Umbilical cord (tissue), 2 donors: ENCODE data around the gene STXBP2. TPM values are rescaled to one million over a fixed set of nuclear protein-coding genes. Genes with fewer than 3 reads are reported as not detected.
A peak's percentile ranks its signal among the peaks of the same experiment; 100 is the strongest.

ENCODE experiments used
- DNase-seq: peaks from one replicate; pipeline ENCODE4 v3.0.0-alpha.2; 2015; ENCODE audit warnings: low spot score
- total RNA-seq: library from RNA; depleted of rRNA; stranded (reverse); fragments of >200 nt; gene quantifications from one replicate; pipeline ENCODE4 v1.2.3, GENCODE V29; 2014; ENCODE audit warnings: low replicate concordance; ENCODE audit not compliant: insufficient read depth

The STXBP2 gene
- total RNA-seq, result 8.4 TPM

DNA sequence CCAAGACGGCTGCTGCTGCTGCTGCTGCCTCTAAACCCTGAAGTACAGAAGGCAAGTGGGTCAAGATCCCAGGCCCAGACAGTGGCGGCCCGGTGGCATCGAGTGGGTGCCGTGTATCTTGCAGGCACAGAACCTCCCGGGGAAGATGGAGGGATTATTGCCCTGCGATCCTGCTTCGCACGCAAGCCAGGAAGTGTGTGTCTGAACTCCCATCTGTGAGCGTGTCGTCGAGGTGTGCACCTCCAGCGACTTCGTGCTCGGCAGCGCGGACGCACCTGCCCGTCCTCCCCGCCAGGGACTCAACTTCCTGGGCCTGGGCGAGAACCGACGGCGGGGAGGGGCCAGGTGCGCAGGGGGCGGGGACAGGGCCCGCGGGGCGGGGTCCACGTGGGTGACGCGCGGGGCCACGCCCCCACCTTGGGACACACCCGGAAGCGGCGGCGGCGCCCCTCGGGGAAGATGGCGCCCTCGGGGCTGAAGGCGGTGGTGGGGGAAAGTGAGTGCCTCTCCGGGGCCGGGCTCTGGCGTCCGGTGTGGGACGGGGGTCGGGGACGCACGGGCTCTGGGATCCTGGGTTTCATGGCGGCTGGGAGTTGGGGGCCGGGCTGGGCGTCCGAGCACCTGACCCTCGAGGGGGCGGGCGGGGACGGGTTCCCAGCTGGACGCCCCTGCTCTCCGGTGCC is at the start of gene STXBP2:
Gene STXBP2, plus strand, starts transcription at position 420 of the 683 bp plus-strand sequence. Its CDS starts 40 bp downstream, at position 460.
- peak; percentile 34 for DNase-seq

DNA sequence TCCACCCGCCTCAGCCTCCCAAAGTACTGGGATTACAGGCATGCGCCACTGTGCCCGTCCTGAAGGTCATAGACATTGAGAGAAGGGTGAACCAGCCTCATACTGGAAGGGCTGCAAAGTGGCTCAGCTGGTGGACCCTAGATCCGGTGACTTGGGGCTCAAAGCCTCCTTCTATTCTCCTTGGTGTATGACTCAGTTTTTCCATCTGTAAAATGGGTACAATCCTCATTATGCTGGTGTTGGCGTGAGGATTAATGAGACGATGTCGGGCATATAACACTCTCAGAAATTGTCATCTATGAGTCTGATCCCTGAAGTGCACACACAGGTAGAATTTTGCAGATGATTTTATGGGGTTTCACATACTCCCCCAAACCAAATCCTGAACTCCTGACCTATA is 47.1 kb upstream of the STXBP2 start:
- DNase-seq, result no peak

DNA sequence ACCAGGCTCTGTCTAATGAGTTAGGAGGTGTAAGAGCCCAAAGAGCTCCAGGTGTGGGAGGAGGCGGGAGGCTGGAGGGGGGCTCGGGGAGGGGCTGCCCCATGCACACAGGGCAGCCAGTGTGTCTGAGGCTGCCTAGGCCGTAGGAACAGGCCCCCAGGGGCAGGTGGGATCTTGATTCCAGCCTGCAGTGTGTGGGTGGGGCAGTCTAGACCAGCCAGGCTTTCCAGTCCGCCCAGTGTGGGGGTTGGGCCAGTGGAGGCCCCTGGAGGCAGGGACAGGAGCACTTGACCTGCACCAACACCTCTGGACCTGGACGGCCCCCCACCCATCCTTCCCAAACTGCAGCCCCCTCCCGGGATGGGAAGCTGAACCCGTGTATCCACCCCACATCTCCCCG is 46.7 kb upstream of the STXBP2 start:
- DNase-seq, result peak; percentile 22

DNA sequence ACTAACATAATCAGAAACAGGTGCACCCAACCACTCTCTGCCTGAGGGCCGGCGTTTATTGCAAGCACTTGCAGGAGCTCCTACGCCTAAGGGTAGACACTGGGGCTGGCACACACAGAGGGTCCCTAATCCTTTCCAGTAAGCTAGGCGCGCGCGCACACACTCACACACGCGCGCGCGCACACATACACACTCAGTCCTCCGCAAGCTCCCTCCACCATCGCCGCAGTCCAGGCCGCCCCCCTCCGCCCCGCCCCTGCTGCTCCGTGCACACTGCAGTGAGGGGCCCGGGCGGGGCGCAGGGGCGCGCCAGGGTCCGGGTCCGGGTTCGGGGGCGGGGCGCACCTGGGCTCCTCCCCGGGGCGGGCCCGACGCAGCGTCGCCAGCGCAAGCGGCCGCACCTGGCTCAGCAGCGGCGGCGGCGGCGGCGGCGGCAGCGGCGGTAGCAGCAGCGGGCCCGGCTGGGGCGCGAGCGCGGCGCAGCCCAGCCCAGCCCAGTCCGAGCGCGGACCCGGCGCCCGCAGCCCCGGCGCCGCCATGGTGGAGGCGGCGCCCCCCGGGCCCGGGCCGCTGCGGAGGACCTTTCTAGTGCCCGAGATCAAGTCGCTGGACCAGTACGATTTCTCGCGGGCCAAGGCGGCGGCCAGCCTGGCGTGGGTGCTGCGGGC is 41.3 kb upstream of the STXBP2 start, which contains the start of gene CAMSAP3:
Gene CAMSAP3, plus strand, starts transcription at position 398 of the 668 bp plus-strand sequence. Its CDS starts 140 bp downstream, at position 538.
- DNase-seq, result peak; percentile 24

DNA sequence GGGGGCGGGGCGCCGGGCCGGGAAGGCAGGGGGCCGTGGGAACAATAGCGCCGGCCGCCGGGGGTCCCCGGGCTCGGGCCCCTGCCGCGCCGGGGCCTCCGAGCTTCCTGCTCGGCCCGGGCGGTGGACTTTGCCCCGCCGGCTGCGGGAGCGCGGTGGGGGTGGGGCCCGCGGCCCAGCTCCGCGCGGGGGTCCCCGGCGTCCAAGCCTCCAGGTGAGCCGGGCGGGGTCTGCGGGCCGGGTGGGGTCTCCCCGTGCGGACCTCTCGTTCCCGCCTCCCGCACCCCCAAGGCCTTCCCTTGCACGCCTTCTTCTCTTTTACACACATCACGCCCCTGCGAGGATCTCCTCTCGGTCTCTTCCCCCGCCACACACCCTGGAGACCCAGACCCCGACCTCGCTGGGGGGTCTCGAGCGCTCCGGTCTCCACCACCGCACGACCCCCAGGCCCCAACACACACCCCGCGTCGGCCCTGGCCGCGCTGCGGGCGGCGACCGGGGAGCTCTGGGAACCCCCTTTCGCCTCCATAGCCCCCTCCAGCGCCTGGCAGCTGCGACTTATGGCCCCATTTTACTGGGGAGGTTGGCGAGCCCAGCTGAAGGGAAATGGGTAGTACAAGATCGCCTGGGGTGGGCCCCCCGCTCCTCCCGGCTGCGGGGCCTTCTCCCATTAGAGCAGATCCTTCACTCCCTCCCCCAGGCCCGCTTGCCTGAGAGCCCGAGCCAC is 40.5 kb upstream of the STXBP2 start:
- DNase-seq, result no peak

DNA sequence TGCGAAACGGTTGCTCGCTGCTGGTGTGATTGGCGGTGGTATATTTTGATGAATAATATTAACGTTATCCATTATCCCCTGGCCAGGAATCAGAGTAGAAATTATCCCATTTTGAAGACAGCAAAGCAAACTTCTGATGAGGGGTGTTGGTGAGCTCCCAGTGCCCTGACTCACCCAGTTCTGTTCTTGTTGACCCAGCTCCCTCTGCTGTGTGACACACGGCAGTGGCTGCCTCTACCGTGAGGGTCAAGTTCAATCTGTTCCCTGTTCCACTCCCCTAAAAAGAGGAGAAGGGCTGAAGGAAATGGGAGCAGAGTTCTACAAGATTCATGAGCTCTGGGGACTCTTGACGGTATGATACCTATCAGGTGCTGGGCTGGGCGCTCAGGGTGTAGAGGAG is 39.2 kb upstream of the STXBP2 start:
- DNase-seq, result no peak

DNA sequence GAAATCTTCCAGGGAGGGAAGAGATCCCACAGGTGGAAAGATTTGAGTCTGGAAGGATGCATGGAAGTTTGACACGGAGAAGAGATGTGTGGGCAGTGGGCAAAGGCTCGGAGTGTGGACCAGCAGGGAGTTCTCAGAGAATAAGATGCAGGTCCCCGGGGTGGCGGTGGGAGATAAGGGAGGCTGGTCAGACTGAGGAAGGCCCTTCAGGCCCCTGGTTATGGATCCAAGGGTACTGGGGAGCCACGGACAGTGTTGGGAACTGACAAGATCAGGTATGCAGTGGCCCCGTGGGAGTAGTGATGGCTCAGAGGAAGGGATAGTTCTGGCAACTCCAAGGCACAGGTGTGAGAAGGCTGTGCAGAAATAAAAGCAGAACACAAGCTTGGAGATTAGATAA is 38.7 kb upstream of the STXBP2 start:
- DNase-seq, result no peak

DNA sequence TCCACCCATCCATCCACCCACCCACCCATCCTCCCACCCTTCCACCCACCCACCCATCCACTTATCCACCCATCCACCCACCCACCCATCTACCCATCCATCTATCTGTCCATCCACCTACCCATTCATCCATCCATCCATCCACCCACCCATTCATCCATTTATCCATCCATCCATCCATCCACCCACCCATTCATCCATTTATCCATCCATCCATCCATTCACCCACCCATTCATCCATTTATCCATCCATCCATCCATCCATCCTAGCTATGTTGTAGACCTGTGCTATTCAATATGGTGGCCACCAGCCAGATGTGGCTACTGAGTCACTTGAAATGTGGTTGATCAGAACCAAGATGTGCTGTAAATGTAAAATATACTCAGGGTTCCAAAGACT is 36.2 kb upstream of the STXBP2 start:
- no peak for DNase-seq

DNA sequence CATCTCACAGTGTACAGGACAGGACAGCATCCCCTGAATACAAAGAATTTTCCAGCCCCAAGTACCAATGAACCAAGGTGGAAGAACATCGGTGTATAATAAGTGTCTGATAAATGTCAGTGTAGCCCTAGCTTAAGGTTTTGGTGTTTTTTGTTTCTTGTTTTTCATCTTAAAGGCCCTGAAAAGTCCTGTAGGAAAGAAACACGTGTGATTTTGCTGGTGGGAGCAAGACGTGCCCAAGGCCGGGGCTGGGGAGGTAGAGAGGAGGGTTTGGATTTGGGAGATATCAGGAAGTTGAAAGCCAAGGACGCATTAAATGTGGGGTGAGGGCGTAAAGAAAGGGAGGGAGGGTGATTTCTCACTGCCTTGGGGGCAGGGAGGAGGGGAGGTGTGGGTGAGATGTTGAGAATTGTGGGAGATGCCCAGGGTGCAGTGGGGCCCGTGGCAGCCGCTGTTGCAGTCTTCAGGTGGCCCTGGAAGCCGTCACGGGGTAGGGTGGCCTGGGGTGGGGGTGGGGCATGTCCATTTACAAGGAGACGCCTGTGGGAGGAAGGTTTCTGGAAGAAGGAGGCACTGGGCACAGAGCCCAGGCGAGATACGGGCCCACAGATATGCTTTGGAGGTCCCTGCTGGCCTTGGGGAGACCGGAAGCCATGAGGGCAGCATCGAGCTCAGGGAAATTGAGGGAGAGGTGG is 34.5 kb upstream of the STXBP2 start:
- no peak for DNase-seq

DNA sequence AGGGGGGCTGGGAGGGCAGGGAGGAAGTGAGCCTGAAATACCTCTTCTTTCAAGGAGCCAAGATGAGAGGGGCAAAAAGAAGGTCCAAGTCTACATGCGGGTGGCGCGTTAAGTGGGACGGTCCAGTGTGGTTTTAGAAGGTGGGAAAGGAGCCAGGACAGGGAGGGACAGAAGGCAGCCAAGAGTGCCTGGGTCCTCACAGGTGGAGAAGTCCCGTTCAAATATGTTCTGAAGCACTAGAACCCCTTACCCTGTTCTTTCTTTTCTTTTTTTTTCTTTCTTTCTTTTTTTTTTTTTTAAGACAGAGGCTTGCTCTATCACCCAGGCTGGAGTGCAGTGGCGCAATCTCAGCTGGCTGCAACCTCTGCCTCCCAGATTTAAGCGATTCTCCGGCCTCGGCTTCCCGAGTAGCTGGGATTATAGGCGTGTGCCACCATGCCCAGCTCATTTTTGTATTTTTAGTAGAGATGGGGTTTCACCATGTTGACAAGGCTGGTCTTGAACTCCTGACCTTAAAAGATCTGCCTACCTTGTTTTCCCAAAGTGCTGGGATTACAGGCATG is 33.9 kb upstream of the STXBP2 start:
- no peak for DNase-seq

DNA sequence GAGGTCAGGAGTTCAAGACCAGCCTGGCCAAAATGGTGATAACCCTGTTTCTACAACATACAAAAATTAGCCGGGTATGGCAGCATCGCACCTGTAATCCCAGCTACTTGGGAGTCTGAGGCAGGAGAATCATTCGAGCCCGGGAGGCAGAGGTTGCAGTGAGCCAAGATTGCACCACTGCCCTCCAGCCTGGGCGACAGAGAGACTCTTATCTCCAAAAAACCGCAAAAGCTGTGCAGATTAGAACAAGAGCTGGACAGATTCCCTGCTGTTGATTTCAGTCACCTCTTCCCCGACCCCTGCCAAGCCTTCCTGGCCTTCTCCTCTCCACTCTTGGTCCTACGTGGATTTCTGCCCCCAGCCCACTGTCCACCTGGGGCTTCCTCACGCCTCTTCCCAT is 33.0 kb upstream of the STXBP2 start:
- DNase-seq, result no peak

DNA sequence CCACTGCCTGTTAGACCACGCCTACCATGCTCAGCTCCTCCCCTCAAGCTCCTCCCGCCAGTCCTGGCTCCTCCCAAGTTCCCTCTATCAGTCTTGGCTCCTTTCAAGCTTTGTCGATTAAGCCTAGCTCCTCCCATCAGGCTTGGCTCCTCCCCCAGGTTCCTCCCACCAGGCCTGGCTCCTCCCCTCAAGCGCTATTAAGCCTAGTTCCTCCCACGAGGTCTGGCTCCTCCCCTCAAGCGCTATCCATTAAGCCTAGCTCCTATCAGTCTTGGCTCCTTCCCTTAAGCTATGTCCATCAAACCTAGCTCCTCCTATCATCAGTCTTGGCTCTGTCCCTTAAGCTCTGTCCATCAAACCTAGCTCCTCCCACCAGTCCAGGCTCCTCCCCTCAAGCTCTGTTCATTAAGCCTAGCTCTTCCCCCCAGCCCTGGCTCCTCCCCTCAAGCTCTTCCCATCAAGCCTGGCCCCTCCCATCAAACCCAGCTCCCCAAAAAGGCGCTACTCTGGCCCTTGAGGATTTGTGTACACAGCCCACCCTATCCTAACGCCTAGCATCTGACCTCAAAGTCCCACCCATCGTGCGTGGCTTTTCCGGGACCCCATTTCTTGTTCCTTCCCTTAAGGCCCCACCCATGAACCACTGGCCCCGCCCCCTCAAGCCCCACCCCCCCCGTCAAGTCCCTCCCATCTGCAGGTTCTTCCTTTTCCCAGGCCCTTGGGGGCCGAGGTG is 31.3 kb upstream of the STXBP2 start:
- DNase-seq, result no peak

DNA sequence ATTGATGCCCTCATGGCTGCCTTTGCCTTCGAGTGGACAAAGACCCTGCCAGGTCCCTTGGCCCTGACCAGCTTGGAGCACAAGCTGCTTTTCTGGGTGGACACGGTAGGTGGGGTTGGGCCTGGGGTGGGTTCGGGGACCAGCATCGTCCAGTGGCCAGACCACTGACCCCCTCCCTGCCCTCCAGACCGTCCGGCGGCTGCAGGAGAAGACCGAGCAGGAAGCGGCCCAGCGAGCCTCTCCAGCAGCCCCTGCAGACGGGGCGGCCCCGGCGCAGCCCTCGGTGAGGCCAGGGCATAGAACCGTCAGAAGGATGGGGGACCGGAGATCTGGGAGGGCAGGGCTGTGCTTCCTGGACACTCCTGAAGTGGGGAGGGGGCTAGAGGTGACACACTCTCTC is 30.6 kb upstream of the STXBP2 start:
- no peak for DNase-seq

DNA sequence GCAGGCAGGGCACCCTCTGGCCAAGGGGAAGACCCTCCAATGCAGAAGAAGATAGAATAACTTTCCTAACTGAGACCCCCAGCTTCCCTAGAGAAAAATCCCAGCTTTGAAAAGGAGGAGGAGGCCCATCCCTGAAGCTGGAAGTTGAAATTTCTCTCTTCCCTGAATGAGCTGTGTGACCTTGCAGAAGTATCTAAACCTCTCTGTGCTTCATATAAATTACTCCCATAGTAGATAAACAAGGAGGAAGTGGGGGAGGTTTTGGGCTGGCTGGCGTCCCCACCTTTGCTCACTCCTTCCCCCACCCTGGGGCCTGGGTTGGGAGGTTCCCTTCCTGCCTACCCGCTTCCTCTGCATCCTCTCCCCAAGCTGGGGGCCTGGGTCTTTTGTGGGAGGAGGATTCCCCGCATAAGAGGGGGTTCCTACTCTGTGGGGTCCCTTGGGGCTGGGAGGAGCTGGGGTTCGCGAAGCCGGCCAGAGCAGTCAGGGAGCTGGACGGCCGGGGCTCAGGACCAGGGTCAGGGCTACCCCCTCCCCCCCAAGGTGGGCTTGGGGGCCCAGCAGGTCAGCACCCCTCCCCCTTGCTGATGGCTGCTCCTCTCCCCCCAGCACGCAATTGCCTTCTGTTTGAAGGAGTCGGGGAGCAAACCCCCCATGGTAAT is 29.6 kb upstream of the STXBP2 start:
- no peak for DNase-seq

DNA sequence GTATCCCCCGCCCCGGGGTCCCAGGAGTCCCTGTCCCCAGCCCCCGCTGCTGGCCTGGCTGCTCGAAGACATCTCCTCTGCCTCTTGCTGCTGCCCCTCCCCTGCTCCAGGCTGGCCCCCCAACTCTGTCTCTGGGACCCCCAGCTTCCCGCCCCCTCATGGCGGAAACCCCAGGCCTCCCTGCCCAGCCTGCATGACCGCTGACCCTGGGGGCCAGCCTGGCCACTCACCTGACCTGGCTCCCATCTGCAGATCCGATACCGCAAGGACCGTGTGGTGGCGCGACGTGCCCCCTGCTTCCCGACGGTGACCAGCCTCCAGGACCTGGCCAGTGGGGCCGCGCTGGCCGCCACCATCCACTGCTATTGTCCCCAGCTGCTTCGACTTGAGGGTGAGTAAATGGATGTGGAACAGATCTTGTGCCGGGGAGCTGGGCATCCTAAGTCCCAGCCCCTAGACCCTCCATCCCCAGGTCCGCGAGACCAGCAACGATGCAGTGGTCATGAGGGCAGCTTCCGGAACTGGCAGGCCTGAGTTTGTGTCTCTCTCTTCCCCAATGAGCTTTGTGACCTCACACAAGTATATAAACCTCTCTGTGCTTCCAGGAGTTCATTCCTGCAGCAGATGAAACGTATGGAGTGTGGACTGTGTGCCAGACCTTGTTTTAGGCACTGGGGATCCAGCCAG is 28.9 kb upstream of the STXBP2 start:
- DNase-seq, result no peak

DNA sequence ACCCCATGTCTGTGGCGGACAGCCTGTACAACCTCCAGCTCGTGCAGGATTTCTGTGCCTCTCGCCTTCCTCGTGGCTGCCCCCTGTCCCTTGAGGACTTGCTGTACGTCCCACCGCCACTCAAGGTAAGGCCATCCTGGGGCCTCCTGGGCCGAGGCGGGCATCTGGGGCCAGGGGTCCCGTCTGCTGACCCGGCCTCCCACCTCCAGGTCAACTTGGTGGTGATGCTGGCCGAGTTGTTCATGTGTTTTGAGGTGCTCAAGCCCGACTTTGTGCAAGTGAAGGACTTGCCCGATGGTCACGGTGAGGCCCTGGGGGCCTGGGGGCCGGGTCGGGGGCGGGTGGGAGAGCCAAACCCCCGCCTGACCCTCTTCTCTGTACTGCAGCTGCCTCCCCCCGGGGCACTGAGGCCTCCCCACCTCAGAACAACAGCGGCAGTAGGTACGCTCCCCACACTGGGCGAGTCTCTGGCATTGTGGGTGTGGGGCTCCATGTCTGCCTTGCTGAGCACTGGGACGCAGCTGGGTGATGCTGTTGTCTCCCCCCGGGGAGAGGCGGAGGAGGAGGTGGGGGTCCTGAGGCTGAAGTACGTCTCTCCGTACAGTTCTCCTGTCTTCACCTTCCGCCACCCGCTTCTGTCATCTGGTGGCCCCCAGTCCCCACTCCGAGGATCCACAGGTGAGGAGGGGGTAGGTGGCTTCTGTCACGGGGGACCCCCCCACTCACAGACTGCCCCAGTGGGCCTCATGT is 26.2 kb upstream of the STXBP2 start:
- DNase-seq, result no peak

DNA sequence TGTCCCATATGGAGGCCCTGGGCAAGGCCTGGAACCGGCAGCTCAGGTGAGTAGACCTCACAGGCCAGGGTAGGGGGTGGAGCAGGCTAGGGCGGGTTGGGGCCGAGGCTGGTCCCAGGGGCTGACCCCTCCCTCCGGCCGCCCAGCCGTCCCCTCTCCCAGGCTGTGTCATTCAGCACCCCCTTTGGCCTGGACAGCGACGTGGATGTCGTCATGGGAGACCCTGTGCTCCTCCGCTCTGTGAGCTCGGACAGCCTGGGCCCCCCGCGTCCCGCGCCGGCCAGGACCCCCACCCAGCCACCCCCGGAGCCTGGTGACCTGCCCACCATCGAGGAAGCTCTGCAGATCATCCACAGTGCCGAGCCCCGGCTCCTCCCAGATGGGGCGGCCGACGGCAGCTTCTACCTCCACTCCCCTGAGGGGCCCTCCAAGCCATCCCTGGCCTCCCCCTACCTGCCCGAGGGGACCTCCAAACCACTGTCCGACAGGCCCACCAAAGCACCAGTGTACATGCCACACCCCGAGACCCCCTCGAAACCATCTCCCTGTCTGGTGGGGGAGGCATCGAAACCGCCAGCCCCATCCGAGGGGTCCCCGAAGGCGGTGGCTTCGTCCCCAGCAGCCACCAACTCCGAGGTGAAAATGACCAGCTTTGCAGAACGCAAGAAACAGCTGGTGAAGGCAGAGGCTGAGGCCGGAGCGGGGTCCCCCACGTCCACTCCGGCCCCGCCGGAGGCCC is 25.2 kb upstream of the STXBP2 start:
- DNase-seq, result no peak
